ENCODE measurements around the gene ADGRE3. TPM values are rescaled to one million over a fixed set of nuclear protein-coding genes. Genes with fewer than 3 reads are reported as not detected.
"Not testable (repeated sequence)": the region's sequence is repeated elsewhere in the genome, so short reads cannot be mapped to it uniquely, and the experiment has no call there.

The ADGRE3 gene
- total RNA-seq, 1 donor from 2014 or later = not detected

DNA sequence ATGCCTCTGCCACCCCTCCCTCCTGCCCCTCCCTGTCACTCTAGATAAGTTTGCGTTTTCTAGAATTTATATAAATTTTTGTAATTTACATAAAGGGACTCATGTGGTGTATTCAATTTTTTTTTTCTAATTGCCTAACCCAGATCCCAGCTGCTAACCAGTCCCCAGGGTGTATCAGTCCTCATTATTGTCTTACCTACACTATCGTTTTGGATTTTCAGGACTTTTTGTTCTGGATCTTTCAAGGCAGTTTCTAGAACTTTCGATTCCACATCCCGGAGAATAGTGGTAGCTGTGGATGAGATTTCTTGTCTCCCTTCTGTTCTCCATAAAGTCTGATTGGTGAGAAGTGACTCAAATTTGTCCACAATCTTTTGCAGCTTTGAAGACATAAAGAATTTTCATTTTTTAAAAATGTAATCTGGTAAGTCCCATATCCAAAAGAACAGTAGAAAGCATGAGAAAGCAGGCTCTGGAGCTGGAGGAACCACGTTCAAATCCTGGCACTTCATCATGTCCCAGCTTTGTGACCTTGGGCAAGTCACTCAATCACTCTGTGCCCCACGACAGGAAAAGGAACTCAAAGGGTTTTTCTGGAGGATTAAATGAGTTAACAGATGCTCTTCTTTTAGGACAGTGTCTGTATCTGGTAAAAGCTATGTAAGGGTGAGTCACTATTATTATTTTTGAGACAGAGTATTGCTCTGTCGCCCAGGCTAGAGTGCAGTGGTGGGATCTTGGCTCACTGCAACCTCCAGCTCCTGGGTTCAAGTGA is 19.7 kb downstream of the ADGRE3 start:
- no peak for DNase-seq (ENCODE audit: low spot score)
- H3K9me3 Mint-ChIP-seq = no peaks in the 10 kb centered on the region
- H3K36me3 Mint-ChIP-seq (ENCODE audit: low read depth) = no peaks in the 10 kb centered on the region
- H3K27ac Mint-ChIP-seq = no peak overlapping the region
- H3K4me1 Mint-ChIP-seq (ENCODE audit: low read depth) = no peaks in the 10 kb centered on the region
- H3K4me3 Mint-ChIP-seq (ENCODE audit: low read depth) = no peak overlapping the region
- H3K27me3 Mint-ChIP-seq (ENCODE audit: low read depth) = peaks cover 6% of the 10 kb centered on the region
- intact Hi-C loops (cut with micrococcal nuclease) = no loop called here

GRCh38 chr19:14650161-14650560 is 24.5 kb downstream of the ADGRE3 start:
- no peaks in the 10 kb centered on the region for H3K36me3 Mint-ChIP-seq (ENCODE audit: low read depth)
- no peaks in the 10 kb centered on the region for H3K4me1 Mint-ChIP-seq (ENCODE audit: low read depth)
- H3K9me3 Mint-ChIP-seq = no peaks in the 10 kb centered on the region
- intact Hi-C loops (cut with micrococcal nuclease) = no loop called here
- H3K27me3 Mint-ChIP-seq (ENCODE audit: low read depth) = peaks cover 10% of the 10 kb centered on the region
- H3K27ac Mint-ChIP-seq = no peak overlapping the region
- H3K4me3 Mint-ChIP-seq (ENCODE audit: low read depth) = no peak overlapping the region
- no peak for DNase-seq (ENCODE audit: low spot score)

- intact Hi-C loops (cut with micrococcal nuclease) = no loop called here
- H3K4me1 Mint-ChIP-seq (ENCODE audit: low read depth) = no peaks in the 10 kb centered on the region
These were observed 25.6 kb downstream of the ADGRE3 start for GRCh38 chr19:14649020-14649419.

DNA sequence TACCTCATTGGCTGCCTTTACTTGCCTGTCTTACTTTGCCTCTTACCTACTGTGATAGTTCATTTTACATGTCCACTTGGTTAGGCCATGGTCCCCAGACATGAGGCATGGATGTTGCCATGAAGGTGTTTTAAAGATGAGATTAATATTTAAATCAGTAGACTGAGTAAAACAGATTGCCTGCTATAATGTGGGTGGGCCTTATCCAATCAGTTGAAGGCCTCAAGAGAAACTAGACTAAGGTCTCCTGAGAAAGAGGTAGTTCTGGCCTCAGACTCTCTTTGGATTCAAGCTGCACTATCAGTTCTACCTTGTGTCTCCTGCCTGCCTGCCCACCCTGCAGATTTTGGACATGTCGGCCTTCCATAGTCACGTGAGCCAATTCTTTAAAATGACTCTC is 26.1 kb downstream of the ADGRE3 start:
- Mint-ChIP-seq H3K27me3 (ENCODE audit: low read depth) (peaks cover 10% of the 10 kb centered on the region), H3K4me1 (ENCODE audit: low read depth) (no peaks in the 10 kb centered on the region), H3K9me3 (peaks cover under 1% of the 10 kb centered on the region), H3K36me3 (ENCODE audit: low read depth) (no peaks in the 10 kb centered on the region), H3K4me3 (ENCODE audit: low read depth) (no peak overlapping the region), H3K27ac (no peak overlapping the region)
- no peak for DNase-seq (ENCODE audit: low spot score)
- intact Hi-C loops (cut with micrococcal nuclease) = no loop called here

More at GRCh38 chr19:14649020-14649419, 25.6 kb downstream of the ADGRE3 start:
- no peak overlapping the region for H3K27ac Mint-ChIP-seq
- DNase-seq (ENCODE audit: low spot score) = no peak
- no peaks in the 10 kb centered on the region for H3K9me3 Mint-ChIP-seq
- H3K4me3 Mint-ChIP-seq (ENCODE audit: low read depth) = no peak overlapping the region
- H3K36me3 Mint-ChIP-seq (ENCODE audit: low read depth) = no peaks in the 10 kb centered on the region
- peaks cover 10% of the 10 kb centered on the region for H3K27me3 Mint-ChIP-seq (ENCODE audit: low read depth)

DNA sequence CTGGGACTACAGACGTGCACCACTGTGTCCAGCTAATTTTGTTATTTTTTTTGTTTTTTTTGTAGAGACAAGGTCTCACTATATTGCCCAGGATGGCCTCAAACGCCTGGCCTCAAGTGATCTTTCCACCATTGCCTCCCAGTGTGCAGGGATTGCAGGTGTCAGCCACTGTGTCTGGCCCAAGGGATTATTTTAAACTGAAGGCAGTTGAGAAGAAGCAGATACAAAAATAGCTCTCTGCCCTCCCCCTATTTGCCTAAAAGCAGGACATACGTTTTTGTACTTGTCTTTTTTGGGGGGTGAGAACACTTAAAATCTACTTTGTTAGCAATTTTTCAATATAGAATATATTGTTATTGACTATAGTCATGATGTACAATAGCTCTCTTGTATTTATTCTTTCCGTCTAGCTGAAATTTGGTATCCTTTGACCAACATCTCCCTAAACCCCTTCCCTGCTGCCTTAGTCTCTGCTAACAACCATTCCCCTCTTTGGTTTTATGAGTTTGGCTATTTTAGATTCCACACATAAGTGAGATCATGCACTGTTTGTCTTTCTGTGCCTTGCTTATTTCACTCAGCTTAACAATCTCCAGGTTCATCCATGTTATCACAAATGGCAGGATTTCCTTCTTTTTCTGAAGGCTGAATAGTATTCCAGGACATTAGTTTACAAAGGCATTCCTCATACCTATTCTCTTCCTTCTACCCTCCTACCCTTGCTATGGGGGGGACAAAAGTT is 34.9 kb downstream of the ADGRE3 start:
- Mint-ChIP-seq H3K36me3 (ENCODE audit: low read depth) (no peaks in the 10 kb centered on the region), H3K4me3 (ENCODE audit: low read depth) (no peak overlapping the region), H3K4me1 (ENCODE audit: low read depth) (no peaks in the 10 kb centered on the region), H3K9me3 (peaks cover 11% of the 10 kb centered on the region), H3K27me3 (ENCODE audit: low read depth) (no peaks in the 10 kb centered on the region), H3K27ac (no peak overlapping the region)
- DNase-seq (ENCODE audit: low spot score) = no peak
- intact Hi-C loops (cut with micrococcal nuclease) = no loop called here

DNA sequence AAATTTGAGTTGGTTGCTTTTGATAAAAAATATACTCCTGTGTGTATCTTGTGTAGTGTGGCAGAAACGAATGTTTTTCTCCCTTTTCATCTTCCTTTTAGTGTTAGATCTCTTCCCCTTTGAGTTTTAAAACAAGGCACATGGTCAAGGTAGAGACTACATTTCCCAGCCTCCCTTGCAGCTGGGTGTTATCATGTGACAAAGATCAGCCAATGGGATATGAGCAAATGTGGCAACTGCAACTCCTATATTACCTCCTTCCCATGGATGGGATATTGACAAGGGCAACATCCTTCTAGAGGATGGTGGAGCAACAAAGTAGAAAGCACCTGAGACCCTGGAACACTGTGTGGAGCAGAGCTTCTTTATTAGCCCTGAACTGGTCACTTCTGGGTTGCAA is 42.4 kb downstream of the ADGRE3 start:
- intact Hi-C loops (cut with micrococcal nuclease) = no loop called here
- DNase-seq (ENCODE audit: low spot score) = no peak
- peaks cover 12% of the 10 kb centered on the region for H3K9me3 Mint-ChIP-seq
- no peak overlapping the region for H3K4me3 Mint-ChIP-seq (ENCODE audit: low read depth)
- no peaks in the 10 kb centered on the region for H3K36me3 Mint-ChIP-seq (ENCODE audit: low read depth)
- no peaks in the 10 kb centered on the region for H3K27me3 Mint-ChIP-seq (ENCODE audit: low read depth)
- no peaks in the 10 kb centered on the region for H3K4me1 Mint-ChIP-seq (ENCODE audit: low read depth)
- no peak overlapping the region for H3K27ac Mint-ChIP-seq

DNA sequence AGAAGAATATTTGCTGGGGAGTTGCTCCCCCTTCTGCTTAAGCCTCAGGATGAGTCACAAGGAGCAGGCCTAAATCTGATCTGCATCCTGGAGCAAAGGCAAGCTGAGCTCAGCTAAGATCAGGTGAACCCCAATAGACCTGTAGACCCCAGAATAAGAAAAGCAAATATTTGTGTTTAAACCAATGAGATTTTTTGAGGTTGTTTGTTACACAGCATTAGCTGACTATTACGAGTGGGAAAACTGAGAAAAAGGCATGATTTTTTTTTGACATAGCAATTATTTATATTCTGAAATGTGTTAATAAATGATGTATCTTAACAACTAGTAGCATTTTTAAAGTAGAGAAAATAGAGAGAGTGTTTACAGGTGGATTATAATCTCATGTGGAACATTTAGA is 45.1 kb downstream of the ADGRE3 start:
- intact Hi-C loops (cut with micrococcal nuclease) = no loop called here
- no peaks in the 10 kb centered on the region for H3K27me3 Mint-ChIP-seq (ENCODE audit: low read depth)
- H3K9me3 Mint-ChIP-seq = peaks cover 12% of the 10 kb centered on the region
- H3K4me1 Mint-ChIP-seq (ENCODE audit: low read depth) = no peaks in the 10 kb centered on the region
- H3K4me3 Mint-ChIP-seq (ENCODE audit: low read depth) = no peak overlapping the region
- DNase-seq (ENCODE audit: low spot score) = no peak
- H3K36me3 Mint-ChIP-seq (ENCODE audit: low read depth) = no peaks in the 10 kb centered on the region
- no peak overlapping the region for H3K27ac Mint-ChIP-seq

DNA sequence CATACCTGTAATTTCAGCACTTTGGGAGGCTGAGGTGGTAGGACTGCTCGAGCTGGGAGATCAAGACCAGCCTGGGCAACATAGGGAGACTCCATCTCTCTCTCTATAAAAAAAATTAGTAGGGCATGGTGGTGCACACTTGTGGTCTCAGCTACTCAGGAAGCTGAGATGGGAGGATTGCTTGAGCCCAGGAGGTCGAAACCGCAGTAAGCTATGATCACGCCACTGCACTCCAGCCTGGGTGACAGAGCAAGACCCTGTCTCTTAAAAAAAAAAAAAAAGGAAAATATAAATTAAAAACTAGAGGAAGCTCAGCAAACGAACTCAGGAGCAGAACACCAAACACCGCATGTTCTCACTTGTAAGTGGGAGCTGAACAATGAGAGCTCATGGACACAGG is 50.2 kb downstream of the ADGRE3 start:
- DNase-seq (ENCODE audit: low spot score); H3K4me3 Mint-ChIP-seq (ENCODE audit: low read depth); H3K27ac Mint-ChIP-seq; H3K27me3 Mint-ChIP-seq (ENCODE audit: low read depth); H3K4me1 Mint-ChIP-seq (ENCODE audit: low read depth); H3K36me3 Mint-ChIP-seq (ENCODE audit: low read depth); intact Hi-C loops (cut with micrococcal nuclease): not testable (repeated sequence)
- H3K9me3 Mint-ChIP-seq = peaks cover 13% of the 10 kb centered on the region

GRCh38 chr19:14619404-14619803 is 55.2 kb downstream of the ADGRE3 start:
- H3K4me3 Mint-ChIP-seq (ENCODE audit: low read depth) = no peak overlapping the region
- no peaks in the 10 kb centered on the region for H3K36me3 Mint-ChIP-seq (ENCODE audit: low read depth)
- no peak overlapping the region for H3K27ac Mint-ChIP-seq
- H3K9me3 Mint-ChIP-seq = peaks cover 15% of the 10 kb centered on the region
- H3K27me3 Mint-ChIP-seq (ENCODE audit: low read depth) = no peaks in the 10 kb centered on the region
- H3K4me1 Mint-ChIP-seq (ENCODE audit: low read depth) = no peaks in the 10 kb centered on the region
- intact Hi-C loops (cut with micrococcal nuclease) = no loop called here
- no peak for DNase-seq (ENCODE audit: low spot score)

GRCh38 chr19:14616407-14616806 is 58.2 kb downstream of the ADGRE3 start:
- no peaks in the 10 kb centered on the region for H3K36me3 Mint-ChIP-seq (ENCODE audit: low read depth)
- H3K27ac Mint-ChIP-seq = no peak overlapping the region
- intact Hi-C loops (cut with micrococcal nuclease) = no loop called here
- H3K4me3 Mint-ChIP-seq (ENCODE audit: low read depth) = no peak overlapping the region
- H3K4me1 Mint-ChIP-seq (ENCODE audit: low read depth) = no peaks in the 10 kb centered on the region
- no peaks in the 10 kb centered on the region for H3K27me3 Mint-ChIP-seq (ENCODE audit: low read depth)
- DNase-seq (ENCODE audit: low spot score) = no peak
- H3K9me3 Mint-ChIP-seq = peaks cover 15% of the 10 kb centered on the region

- H3K4me3 Mint-ChIP-seq (ENCODE audit: low read depth) = no peak overlapping the region
- H3K27ac Mint-ChIP-seq = no peak overlapping the region
These were observed 59.0 kb downstream of the ADGRE3 start for GRCh38 chr19:14615623-14616022.

DNA sequence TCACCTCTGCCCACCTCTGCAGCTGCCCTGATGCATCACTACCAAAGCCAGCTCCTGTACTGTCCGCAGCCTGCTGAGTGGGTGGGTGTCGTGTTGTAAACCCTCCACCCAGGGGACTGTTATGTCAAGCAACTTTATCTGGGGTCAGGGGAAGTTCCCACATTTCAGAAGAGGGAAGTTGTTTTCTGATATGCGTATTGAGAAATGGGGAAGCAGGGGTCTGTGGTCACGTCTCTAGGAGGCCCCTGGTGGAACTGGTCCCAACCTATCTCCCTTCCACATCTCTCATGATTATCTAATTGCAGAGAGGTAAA is 60.6 kb downstream of the ADGRE3 start:
- Mint-ChIP-seq H3K27ac (no peak overlapping the region), H3K36me3 (ENCODE audit: low read depth) (no peaks in the 10 kb centered on the region), H3K27me3 (ENCODE audit: low read depth) (no peaks in the 10 kb centered on the region), H3K4me3 (ENCODE audit: low read depth) (no peak overlapping the region), H3K4me1 (ENCODE audit: low read depth) (no peaks in the 10 kb centered on the region), H3K9me3 (peaks cover 4% of the 10 kb centered on the region)
- no peak for DNase-seq (ENCODE audit: low spot score)
- intact Hi-C loops (cut with micrococcal nuclease) = no loop called here

More at GRCh38 chr19:14615623-14616022, 59.0 kb downstream of the ADGRE3 start:
- no peak for DNase-seq (ENCODE audit: low spot score)
- no peaks in the 10 kb centered on the region for H3K4me1 Mint-ChIP-seq (ENCODE audit: low read depth)
- no peaks in the 10 kb centered on the region for H3K27me3 Mint-ChIP-seq (ENCODE audit: low read depth)
- intact Hi-C loops (cut with micrococcal nuclease) = no loop called here
- H3K9me3 Mint-ChIP-seq = peaks cover 15% of the 10 kb centered on the region
- H3K36me3 Mint-ChIP-seq (ENCODE audit: low read depth) = no peaks in the 10 kb centered on the region

- DNase-seq (ENCODE audit: low spot score); H3K9me3 Mint-ChIP-seq; H3K4me1 Mint-ChIP-seq (ENCODE audit: low read depth); intact Hi-C loops (cut with micrococcal nuclease); H3K4me3 Mint-ChIP-seq (ENCODE audit: low read depth); H3K36me3 Mint-ChIP-seq (ENCODE audit: low read depth); H3K27ac Mint-ChIP-seq; H3K27me3 Mint-ChIP-seq (ENCODE audit: low read depth): not testable (repeated sequence)
These were observed 61.1 kb downstream of the ADGRE3 start for GRCh38 chr19:14613399-14614098.
